ENCODE results near the gene RIBC2. TPM values are rescaled to one million over a fixed set of nuclear protein-coding genes. Genes with fewer than 3 reads are reported as not detected.

Gene RIBC2
- total and polyA plus RNA-seq, 3 experiments from 2014 or later = 0.47 to 10.4 (median 9.6) TPM

DNA sequence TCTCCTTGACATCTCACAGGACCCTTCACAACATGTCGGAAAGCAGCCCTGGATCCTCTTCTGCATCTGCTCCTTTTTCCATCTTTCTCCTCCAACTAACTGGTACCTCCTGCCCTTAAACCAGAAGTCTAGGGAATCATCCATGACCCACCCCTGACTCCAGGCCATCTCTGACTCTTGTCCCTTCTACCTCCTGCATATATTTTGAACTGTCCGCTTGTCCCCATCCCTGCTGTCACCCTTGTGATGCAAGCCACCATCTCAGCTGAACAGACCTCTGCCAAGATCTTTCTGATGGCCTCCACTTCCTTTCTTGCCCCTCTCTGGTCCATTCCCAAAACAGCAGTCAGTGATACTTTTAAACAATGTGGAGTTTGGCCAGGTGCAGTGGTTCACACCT lies 7.0 kb downstream of the RIBC2 start:
- H3K27me3 Mint-ChIP-seq = no peaks in the 10 kb centered on the region
- no peaks in the 10 kb centered on the region for H3K27me3 ChIP-seq (ENCODE audit: insufficient read depth, low read length, poor library complexity, severe bottlenecking)
- H3K9me3 Mint-ChIP-seq = no peaks in the 10 kb centered on the region
- no peaks in the 10 kb centered on the region for H3K9me3 ChIP-seq (ENCODE audit: low read length)
- H3K4me3 ChIP-seq (ENCODE audit: low read length) = no peak overlapping the region
- H3K4me1 ChIP-seq (ENCODE audit: insufficient read depth, low read length) = no peaks in the 10 kb centered on the region
- no peaks in the 10 kb centered on the region for H3K4me1 Mint-ChIP-seq
- peak overlapping the region in 1 of 8 donors; percentile 0 for H3K27ac Mint-ChIP-seq
- H3K4me3 Mint-ChIP-seq = no peak overlapping the region
- CTCF ChIA-PET = no interaction called here
- POLR2A ChIA-PET = no interaction called here
- DNase-seq = no peak
- H3K36me3 ChIP-seq (ENCODE audit: insufficient read depth, low read length) = no peaks in the 10 kb centered on the region
- no peaks in the 10 kb centered on the region for H3K36me3 Mint-ChIP-seq
- H3K27ac ChIP-seq (ENCODE audit: low read depth, low read length) = no peak overlapping the region

DNA sequence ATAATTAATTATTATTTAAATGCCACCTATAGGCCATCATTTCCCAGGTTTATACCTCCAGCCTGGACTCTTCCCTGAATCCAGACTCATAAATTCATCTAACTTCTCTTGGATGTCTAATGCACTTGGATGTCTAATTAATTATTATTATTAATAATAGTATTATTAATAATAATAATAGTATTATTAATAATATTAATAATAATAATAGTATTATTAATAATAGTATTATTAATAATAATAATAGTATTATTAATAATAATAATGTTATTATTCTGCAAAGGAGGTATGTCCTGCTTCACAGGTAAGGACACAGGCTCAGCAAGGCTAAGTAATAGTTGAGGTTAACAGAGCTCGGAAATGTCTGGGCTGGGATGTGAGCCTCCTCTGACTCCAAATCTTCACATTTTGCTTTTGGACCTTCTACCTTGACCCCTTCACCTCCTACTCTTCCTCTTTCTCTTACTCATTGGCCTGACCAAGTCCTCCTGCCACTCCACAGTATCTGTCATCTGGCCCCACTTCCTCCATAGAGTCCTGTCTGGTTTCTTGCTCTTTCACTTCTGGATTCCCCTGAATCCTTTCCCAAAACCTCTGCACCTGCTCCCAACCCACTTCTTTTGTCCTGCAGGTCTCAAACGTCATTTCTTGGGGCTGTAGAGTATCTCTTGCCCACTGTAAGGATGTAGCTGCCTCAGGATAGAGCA lies 8.0 kb downstream of the RIBC2 start:
- DNase-seq = no peak
- H3K27me3 Mint-ChIP-seq = no peaks in the 10 kb centered on the region
- no peak overlapping the region for H3K27ac Mint-ChIP-seq
- H3K4me1 Mint-ChIP-seq = no peaks in the 10 kb centered on the region
- no peak overlapping the region for H3K4me3 Mint-ChIP-seq
- ChIA-PET CTCF (no interaction called here), POLR2A (no interaction called here)
- peaks cover 0 to 2% (median 0%) of the 10 kb centered on the region in 5 donors for H3K9me3 Mint-ChIP-seq
- H3K9me3 ChIP-seq (ENCODE audit: low read length) = no peaks in the 10 kb centered on the region
- no peaks in the 10 kb centered on the region for H3K27me3 ChIP-seq (ENCODE audit: insufficient read depth, low read length, poor library complexity, severe bottlenecking)
- no peaks in the 10 kb centered on the region for H3K4me1 ChIP-seq (ENCODE audit: insufficient read depth, low read length)
- H3K36me3 Mint-ChIP-seq = no peaks in the 10 kb centered on the region
- H3K27ac ChIP-seq (ENCODE audit: low read depth, low read length) = no peak overlapping the region
- no peak overlapping the region for H3K4me3 ChIP-seq (ENCODE audit: low read length)
- H3K36me3 ChIP-seq (ENCODE audit: insufficient read depth, low read length) = no peaks in the 10 kb centered on the region

DNA sequence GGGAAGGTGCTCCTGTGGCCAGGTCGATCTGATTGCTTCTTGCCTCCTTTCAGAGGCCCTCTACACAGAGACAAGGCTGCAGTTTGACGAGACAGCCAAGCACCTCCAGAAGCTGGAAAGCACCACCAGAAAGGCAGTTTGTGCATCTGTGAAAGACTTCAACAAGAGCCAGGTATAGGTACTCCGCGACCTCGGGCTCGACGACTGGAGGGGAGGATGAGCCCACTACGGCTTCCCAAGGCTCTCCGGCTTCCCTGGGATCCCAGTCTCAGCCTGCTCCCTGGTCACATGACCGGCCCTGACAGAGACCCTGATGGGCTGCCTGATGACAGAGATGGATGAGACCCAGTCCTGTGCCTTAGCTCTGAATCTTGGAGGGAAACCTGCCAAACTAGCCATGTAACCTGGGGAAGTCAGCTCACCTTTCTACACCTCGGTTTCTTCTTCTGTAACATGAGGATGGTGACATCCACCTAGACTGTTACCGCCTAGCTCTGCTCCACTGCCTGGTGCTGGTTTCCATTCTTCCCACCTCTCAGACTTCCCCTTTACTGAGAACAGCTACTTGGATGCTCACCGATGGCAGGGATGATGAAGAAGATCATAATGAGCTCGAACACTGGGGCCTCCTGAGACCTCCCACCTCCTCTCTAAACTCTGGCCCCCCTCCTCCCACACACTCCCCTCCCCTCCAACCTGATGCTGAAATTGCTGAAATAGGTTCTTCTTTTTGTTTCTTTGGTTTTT lies 8.9 kb downstream of the RIBC2 start:
- Mint-ChIP-seq H3K9me3 (peaks cover 0 to 2% (median 0%) of the 10 kb centered on the region in 5 donors), H3K4me3 (no peak overlapping the region), H3K27ac (peak overlapping the region in 1 of 8 donors; percentile 47), H3K27me3 (no peaks in the 10 kb centered on the region), H3K36me3 (peaks cover 0 to 3% (median 0%) of the 10 kb centered on the region in 3 donors), H3K4me1 (no peaks in the 10 kb centered on the region)
- CTCF ChIA-PET = no interaction called here
- POLR2A ChIA-PET = no interaction called here
- Histone ChIP-seq H3K4me1 (ENCODE audit: insufficient read depth, low read length) (no peaks in the 10 kb centered on the region), H3K36me3 (ENCODE audit: insufficient read depth, low read length) (no peaks in the 10 kb centered on the region), H3K9me3 (ENCODE audit: low read length) (no peaks in the 10 kb centered on the region), H3K27ac (ENCODE audit: low read depth, low read length) (no peak overlapping the region), H3K27me3 (ENCODE audit: insufficient read depth, low read length, poor library complexity, severe bottlenecking) (no peaks in the 10 kb centered on the region), H3K4me3 (ENCODE audit: low read length) (no peak overlapping the region)
- no peak for DNase-seq

DNA sequence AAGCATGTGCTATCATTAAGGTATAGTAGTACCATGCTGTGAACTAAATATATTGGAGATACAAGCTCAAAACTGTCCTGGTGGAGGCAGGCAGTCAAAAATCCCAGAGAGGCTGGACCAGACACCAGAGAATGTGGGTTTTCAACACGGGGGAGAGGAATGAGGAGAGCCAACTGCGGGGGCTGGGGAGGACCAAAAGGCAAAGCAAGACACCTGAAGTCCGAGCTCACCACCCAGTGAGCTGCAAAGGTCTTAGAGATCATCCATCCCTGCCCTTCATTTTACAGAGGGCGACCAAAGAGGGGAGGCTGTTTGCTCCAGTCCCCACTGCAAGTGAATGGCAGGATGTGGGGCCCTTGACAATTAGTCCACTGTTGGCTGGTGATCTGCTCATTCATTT lies 10.0 kb downstream of the RIBC2 start:
- POLR2A ChIA-PET = no interaction called here
- DNase-seq = no peak

DNA sequence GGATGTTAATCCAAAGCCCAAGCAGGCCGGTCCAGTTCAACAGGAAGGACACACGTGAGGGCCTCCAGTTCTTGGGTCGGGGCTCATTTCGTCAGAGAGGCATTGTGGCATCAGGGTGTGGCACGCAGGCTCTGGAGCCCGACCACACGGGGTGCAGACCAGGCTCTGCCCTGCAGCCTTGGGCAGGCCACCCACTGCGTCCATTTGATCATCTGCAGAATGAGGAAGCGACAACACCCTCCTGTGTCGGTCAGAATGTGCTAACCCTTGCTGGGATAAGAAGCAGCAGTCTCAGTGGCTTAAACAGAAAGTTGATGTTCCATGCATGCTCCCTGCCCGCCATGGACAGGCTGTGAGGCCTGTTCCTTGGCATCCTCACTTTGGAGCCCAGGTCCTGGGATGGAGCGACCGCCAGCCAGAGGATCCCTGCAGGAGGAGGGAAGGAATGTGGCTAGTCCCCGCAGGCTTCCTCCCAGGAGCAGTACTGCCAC lies 10.8 kb downstream of the RIBC2 start:
- peaks cover 0 to 3% (median 0%) of the 10 kb centered on the region in 3 donors for H3K36me3 Mint-ChIP-seq
- DNase-seq = no peak
- ChIA-PET CTCF (no interaction called here), POLR2A (no interaction called here)
- Histone ChIP-seq H3K36me3 (ENCODE audit: insufficient read depth, low read length) (no peaks in the 10 kb centered on the region), H3K9me3 (ENCODE audit: low read length) (no peaks in the 10 kb centered on the region), H3K27me3 (ENCODE audit: insufficient read depth, low read length, poor library complexity, severe bottlenecking) (no peaks in the 10 kb centered on the region), H3K4me3 (ENCODE audit: low read length) (no peak overlapping the region), H3K4me1 (ENCODE audit: insufficient read depth, low read length) (no peaks in the 10 kb centered on the region), H3K27ac (ENCODE audit: low read depth, low read length) (no peak overlapping the region)
- H3K27ac Mint-ChIP-seq = no peak overlapping the region
- H3K4me1 Mint-ChIP-seq = no peaks in the 10 kb centered on the region
- no peaks in the 10 kb centered on the region for H3K27me3 Mint-ChIP-seq
- peaks cover 0 to 2% (median 0%) of the 10 kb centered on the region in 5 donors for H3K9me3 Mint-ChIP-seq
- no peak overlapping the region for H3K4me3 Mint-ChIP-seq

More for the DNA sequence above, 10.0 kb downstream of the RIBC2 start:
- H3K4me1 Mint-ChIP-seq = no peaks in the 10 kb centered on the region
- peaks cover 0 to 2% (median 0%) of the 10 kb centered on the region in 5 donors for H3K9me3 Mint-ChIP-seq
- Histone ChIP-seq H3K4me3 (ENCODE audit: low read length) (no peak overlapping the region), H3K27me3 (ENCODE audit: insufficient read depth, low read length, poor library complexity, severe bottlenecking) (no peaks in the 10 kb centered on the region), H3K27ac (ENCODE audit: low read depth, low read length) (no peak overlapping the region), H3K36me3 (ENCODE audit: insufficient read depth, low read length) (no peaks in the 10 kb centered on the region), H3K9me3 (ENCODE audit: low read length) (no peaks in the 10 kb centered on the region), H3K4me1 (ENCODE audit: insufficient read depth, low read length) (no peaks in the 10 kb centered on the region)
- no peak overlapping the region for H3K27ac Mint-ChIP-seq
- CTCF ChIA-PET = no interaction called here
- H3K4me3 Mint-ChIP-seq = no peak overlapping the region
- peaks cover 0 to 3% (median 0%) of the 10 kb centered on the region in 3 donors for H3K36me3 Mint-ChIP-seq
- no peaks in the 10 kb centered on the region for H3K27me3 Mint-ChIP-seq

DNA sequence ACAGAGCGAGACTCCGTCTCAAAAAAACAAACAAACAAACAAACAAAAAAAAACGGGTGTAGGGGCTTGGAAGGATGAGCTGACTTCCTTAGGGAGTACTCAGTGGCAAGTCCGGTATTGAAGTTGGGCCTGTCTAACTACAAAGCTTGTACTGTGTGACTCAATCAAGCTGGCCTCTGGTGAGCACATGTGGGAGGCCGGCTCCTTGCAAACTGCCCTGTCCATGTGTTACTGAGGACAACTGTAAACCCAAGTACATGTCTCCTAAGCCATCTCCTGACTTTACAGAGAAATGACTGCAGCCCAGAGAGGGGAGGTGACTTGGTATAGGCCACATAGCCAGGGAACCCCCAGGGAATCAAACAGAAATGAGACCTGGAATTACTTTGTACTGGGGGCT lies 11.6 kb downstream of the RIBC2 start:
- no peak overlapping the region for H3K4me3 Mint-ChIP-seq

DNA sequence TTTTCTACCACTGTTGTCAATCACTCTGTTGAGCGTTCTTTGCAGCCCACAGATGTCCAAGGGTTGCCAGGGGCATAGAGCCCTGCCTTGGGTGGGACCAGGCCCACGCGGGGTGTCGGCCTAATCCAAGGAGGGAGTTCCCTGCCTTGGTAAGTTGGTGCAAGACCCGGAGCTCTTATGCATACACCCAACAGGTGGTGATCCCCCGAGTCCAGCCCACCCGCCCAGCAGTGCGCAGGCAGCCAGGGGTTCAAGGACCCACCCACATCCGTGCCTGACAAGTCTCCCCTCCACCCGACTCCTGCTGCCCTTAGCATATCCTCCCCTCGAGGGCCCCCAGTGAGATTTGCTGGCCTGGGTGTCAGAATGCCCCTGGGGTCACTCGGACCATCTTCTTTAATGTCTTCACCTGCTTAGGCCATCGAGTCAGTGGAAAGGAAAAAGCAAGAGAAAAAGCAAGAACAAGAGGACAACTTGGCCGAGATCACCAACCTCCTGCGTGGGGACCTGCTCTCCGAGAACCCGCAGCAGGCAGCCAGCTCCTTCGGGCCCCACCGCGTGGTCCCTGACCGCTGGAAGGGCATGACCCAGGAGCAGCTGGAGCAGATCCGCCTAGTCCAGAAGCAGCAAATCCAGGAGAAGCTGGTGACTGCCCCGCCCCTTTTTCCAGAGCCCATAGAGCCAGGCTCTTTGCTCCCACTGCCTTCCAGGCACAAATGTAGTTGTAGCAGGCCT lies 12.2 kb downstream of the RIBC2 start:
- no peaks in the 10 kb centered on the region for H3K27me3 Mint-ChIP-seq
- POLR2A ChIA-PET = no interaction called here

More for the DNA sequence above, 11.6 kb downstream of the RIBC2 start:
- no peaks in the 10 kb centered on the region for H3K36me3 ChIP-seq (ENCODE audit: insufficient read depth, low read length)
- CTCF ChIA-PET = no interaction called here
- H3K4me1 ChIP-seq (ENCODE audit: insufficient read depth, low read length) = no peaks in the 10 kb centered on the region
- Mint-ChIP-seq H3K4me1 (no peaks in the 10 kb centered on the region), H3K27me3 (no peaks in the 10 kb centered on the region), H3K27ac (no peak overlapping the region), H3K36me3 (peaks cover 0 to 3% (median 0%) of the 10 kb centered on the region in 3 donors), H3K9me3 (peaks cover 0 to 2% (median 0%) of the 10 kb centered on the region in 5 donors)
- POLR2A ChIA-PET = no interaction called here
- H3K27me3 ChIP-seq (ENCODE audit: insufficient read depth, low read length, poor library complexity, severe bottlenecking) = no peaks in the 10 kb centered on the region
- H3K27ac ChIP-seq (ENCODE audit: low read depth, low read length) = no peak overlapping the region
- no peak for DNase-seq
- H3K4me3 ChIP-seq (ENCODE audit: low read length) = no peak overlapping the region
- H3K9me3 ChIP-seq (ENCODE audit: low read length) = no peaks in the 10 kb centered on the region

DNA sequence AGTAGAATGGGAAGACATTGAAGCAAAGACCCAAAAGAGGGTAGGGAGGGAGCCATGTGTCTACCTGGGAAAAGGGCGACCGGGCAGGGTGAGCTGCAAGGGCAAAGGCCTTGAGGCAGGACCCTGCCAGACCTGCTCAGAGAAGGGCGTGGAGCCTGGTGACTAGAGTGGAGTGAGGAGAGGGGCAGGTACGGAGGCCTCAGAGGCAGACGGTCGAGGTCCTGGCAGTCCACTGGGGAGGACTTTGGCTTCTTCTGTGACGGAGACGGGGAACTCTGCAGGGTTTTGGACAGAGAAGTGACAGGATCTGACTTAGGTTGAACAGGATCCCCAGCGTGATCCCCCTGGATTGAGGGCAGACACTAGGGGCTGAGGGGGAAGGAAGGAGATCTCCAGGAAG lies 12.9 kb downstream of the RIBC2 start:
- Mint-ChIP-seq H3K9me3 (peaks cover 0 to 2% (median 0%) of the 10 kb centered on the region in 5 donors), H3K27ac (peak overlapping the region in 1 of 8 donors; percentile 4), H3K4me1 (no peaks in the 10 kb centered on the region), H3K27me3 (no peaks in the 10 kb centered on the region), H3K4me3 (no peak overlapping the region), H3K36me3 (peaks cover 0 to 3% (median 0%) of the 10 kb centered on the region in 3 donors)
- H3K4me1 ChIP-seq (ENCODE audit: insufficient read depth, low read length) = no peaks in the 10 kb centered on the region
- H3K27me3 ChIP-seq (ENCODE audit: insufficient read depth, low read length, poor library complexity, severe bottlenecking) = no peaks in the 10 kb centered on the region
- POLR2A ChIA-PET = no interaction called here
- no peaks in the 10 kb centered on the region for H3K9me3 ChIP-seq (ENCODE audit: low read length)
- no peaks in the 10 kb centered on the region for H3K36me3 ChIP-seq (ENCODE audit: insufficient read depth, low read length)
- no peak overlapping the region for H3K4me3 ChIP-seq (ENCODE audit: low read length)
- no peak overlapping the region for H3K27ac ChIP-seq (ENCODE audit: low read depth, low read length)
- DNase-seq = no peak
- CTCF ChIA-PET = no interaction called here

More for the DNA sequence above, 12.2 kb downstream of the RIBC2 start:
- no peak overlapping the region for H3K27ac ChIP-seq (ENCODE audit: low read depth, low read length)
- CTCF ChIA-PET = no interaction called here
- H3K4me1 Mint-ChIP-seq = no peaks in the 10 kb centered on the region
- H3K27me3 ChIP-seq (ENCODE audit: insufficient read depth, low read length, poor library complexity, severe bottlenecking) = no peaks in the 10 kb centered on the region
- peaks cover 0 to 2% (median 0%) of the 10 kb centered on the region in 5 donors for H3K9me3 Mint-ChIP-seq
- H3K36me3 Mint-ChIP-seq = peaks cover 0 to 3% (median 0%) of the 10 kb centered on the region in 3 donors
- H3K4me1 ChIP-seq (ENCODE audit: insufficient read depth, low read length) = no peaks in the 10 kb centered on the region
- no peak overlapping the region for H3K27ac Mint-ChIP-seq
- H3K36me3 ChIP-seq (ENCODE audit: insufficient read depth, low read length) = no peaks in the 10 kb centered on the region
- H3K4me3 Mint-ChIP-seq = no peak overlapping the region
- no peaks in the 10 kb centered on the region for H3K9me3 ChIP-seq (ENCODE audit: low read length)
- no peak overlapping the region for H3K4me3 ChIP-seq (ENCODE audit: low read length)
- no peak for DNase-seq
